BJ (cell line): ENCODE results near the gene COPS2. TPM values are rescaled to one million over a fixed set of nuclear protein-coding genes. Genes with fewer than 3 reads are reported as not detected.

Experiments
- CTCF ChIA-PET: fragments of 350-600 bp; formaldehyde crosslinking; extraction: SDS; loops from one replicate; lab custom pipeline; 2021; ENCODE audit warnings: antibody characterized with exemption, inconsistent platforms; lab: Yijun Ruan, JAX
- POLR2A ChIA-PET: fragments of 300-600 bp; sonication (Branson Sonifier 250); formaldehyde crosslinking; extraction: SDS; loops from one replicate; lab custom pipeline; 2021; ENCODE audit warnings: antibody characterized with exemption; lab: Charles Lee
- DNase-seq: peaks from one replicate; pipeline ENCODE4 v3.0.0-alpha.2; 2011; ENCODE audit warnings: low read depth
- H3K27me3 ChIP-seq: 2 replicates; pipeline ENCODE4 v1.6.0; 2011; ENCODE audit warnings: low read length; ENCODE audit not compliant: control insufficient read depth, insufficient read depth
- H3K36me3 ChIP-seq: 2 replicates; pipeline ENCODE4 v1.5.1; 2011; ENCODE audit warnings: low read length; ENCODE audit not compliant: control insufficient read depth, insufficient read depth
- H3K4me3 ChIP-seq: 2 replicates; pipeline ENCODE4 v1.5.1; 2011; ENCODE audit warnings: low read depth, mild to moderate bottlenecking, control low read depth, low read length
- polyA minus RNA-seq: library from RNA; depleted of rRNA, polyadenylated mRNA; stranded (reverse); fragments of >200 nt; gene quantifications from 2 replicates; pipeline ENCODE4 v1.2.3, GENCODE V29; 2011; rRNA and poly(A)+ RNA removed
- polyA plus RNA-seq: library from polyadenylated mRNA; depleted of rRNA; stranded (reverse); fragments of >200 nt; gene quantifications from 2 replicates; pipeline ENCODE4 v1.2.3, GENCODE V29; 2011; rRNA removed
- TF ChIP-seq, protein P1 (sequence below): IDR thresholded peaks from 2 replicates; pipeline ENCODE4 v1.5.1; 2011; ENCODE audit warnings: low read depth, mild to moderate bottlenecking, control low read depth, inconsistent platforms, low read length, moderate library complexity; ENCODE audit not compliant: insufficient read depth

The COPS2 gene
- polyA plus RNA-seq (26.3 and 71.0 TPM in 2 replicates), polyA minus RNA-seq (15.6 and 17.7 TPM in 2 replicates)

DNA sequence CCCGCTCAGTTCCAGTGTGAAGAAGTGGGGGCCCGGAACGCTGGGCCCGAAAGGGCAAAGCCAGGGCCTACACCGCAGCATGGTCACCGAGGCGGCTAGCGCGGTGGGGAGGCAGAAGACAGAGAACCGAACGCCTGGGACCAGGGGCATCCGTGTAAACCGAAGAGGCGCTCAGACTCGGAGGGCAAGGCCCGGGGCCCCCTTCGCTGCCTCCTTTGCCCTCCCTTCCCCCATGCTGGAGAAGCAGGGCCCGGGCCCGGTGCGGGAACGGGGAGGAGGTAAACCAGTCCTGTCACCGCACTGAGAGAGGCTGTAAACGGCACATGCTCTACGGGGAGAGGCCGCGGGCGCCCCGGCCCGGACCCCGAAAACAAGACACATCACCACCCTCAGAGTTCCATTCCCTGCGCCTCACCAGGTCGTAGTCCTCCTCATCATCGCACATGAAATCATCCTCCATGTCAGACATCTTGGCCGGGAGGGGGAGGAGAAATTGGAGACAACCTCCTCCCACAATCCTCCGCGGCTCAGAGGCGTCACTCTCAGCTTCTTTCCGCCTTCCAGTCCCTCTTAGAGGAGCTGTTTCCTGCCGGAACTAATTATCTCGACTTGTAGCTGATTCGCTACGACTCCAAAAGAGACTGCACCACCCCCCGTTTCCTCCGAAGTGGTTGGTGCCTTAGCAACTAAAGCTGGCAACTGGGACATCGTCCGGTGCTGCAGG lies at the start of gene COPS2:
Gene COPS2 (minus strand): TSS at position 490 of the 724 bp plus-strand sequence. CDS start 21 bp downstream, at position 469.
- peak; percentile 96 for DNase-seq
- POLR2A ChIA-PET: interaction anchor here (0.7 to 1.0 kb wide), 2 partner anchors 82 to 268 kb away, joined by 3 to 4 read pairs; partner anchors contain the start of gene FGF7
- TF ChIP-seq, protein P1, sequence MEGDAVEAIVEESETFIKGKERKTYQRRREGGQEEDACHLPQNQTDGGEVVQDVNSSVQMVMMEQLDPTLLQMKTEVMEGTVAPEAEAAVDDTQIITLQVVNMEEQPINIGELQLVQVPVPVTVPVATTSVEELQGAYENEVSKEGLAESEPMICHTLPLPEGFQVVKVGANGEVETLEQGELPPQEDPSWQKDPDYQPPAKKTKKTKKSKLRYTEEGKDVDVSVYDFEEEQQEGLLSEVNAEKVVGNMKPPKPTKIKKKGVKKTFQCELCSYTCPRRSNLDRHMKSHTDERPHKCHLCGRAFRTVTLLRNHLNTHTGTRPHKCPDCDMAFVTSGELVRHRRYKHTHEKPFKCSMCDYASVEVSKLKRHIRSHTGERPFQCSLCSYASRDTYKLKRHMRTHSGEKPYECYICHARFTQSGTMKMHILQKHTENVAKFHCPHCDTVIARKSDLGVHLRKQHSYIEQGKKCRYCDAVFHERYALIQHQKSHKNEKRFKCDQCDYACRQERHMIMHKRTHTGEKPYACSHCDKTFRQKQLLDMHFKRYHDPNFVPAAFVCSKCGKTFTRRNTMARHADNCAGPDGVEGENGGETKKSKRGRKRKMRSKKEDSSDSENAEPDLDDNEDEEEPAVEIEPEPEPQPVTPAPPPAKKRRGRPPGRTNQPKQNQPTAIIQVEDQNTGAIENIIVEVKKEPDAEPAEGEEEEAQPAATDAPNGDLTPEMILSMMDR: no peak

DNA sequence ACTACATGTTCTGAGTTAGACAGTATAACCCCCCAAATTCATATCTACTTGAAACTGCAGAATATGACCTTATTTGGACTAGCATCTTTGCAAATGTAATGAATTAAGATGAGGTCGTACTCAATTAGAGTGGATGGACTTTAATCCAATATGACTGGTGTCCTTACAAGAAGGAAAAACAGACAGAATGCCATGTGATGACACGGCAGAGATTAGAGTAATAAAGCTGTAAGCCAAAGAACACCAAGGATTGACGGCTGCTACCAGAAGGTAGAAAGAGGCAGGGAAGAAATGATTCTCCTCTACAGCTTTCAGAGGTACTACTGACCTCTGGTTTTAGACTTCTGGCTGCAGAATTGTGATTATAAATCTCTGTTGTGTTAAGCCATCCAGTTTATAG lies 44.9 kb upstream of the COPS2 start:
- no peak overlapping the region for H3K4me3 ChIP-seq
- TF ChIP-seq, protein P1: no peak
- H3K27me3 ChIP-seq: no peaks in the 10 kb centered on the region
- CTCF ChIA-PET: interaction anchor here (0.5 kb wide), 1 partner anchor 55 kb away, joined by 3 read pairs; no protein-coding TSS in a partner anchor
- H3K36me3 ChIP-seq: 0 out of 2 replicates have a peak, but pooled peaks cover 1% of the 10 kb centered on the region
- DNase-seq: no peak
- POLR2A ChIA-PET: no interaction called here

More for the DNA sequence above, at the start of gene COPS2:
- Histone ChIP-seq H3K36me3 (no peaks in the 10 kb centered on the region; the same call in 1 of the 2 replicates), H3K27me3 (no peaks in the 10 kb centered on the region), H3K4me3 (peak within 1 kb of the TSS; percentile 63)
- CTCF ChIA-PET: interaction anchor here (0.6 to 2.0 kb wide), 5 partner anchors 88 to 896 kb away, joined by 3 to 7 read pairs (median 4); partner anchors contain the start of gene FGF7

DNA sequence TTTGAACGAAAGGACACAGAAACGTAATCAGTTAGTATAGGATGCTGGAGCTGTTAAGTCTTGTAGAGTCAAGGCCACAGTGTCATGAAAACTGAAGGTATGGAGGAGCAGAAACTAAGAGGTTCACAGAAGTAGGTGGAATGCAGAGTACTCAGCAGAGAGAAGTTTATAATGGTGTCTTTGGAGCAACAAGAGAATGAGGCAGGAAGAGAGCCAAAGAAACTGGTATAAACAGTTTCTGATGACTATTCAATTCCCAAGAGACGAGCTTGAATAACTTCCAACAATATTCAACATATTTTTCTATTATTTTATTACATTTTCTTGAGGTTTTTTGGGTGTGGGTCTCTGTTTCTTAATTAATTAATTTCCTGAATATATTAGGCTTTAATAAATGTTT lies 44.3 kb upstream of the COPS2 start:
- ChIA-PET CTCF (interaction anchor here (0.7 kb wide), 1 partner anchor 24 kb away, joined by 3 read pairs; no protein-coding TSS in a partner anchor), POLR2A (no interaction called here)
- no peak for DNase-seq
- no peak overlapping the region for H3K4me3 ChIP-seq
- TF ChIP-seq, protein P1: no peak
- no peaks in the 10 kb centered on the region for H3K27me3 ChIP-seq
- 0 out of 2 replicates have a peak, but pooled peaks cover 1% of the 10 kb centered on the region for H3K36me3 ChIP-seq

DNA sequence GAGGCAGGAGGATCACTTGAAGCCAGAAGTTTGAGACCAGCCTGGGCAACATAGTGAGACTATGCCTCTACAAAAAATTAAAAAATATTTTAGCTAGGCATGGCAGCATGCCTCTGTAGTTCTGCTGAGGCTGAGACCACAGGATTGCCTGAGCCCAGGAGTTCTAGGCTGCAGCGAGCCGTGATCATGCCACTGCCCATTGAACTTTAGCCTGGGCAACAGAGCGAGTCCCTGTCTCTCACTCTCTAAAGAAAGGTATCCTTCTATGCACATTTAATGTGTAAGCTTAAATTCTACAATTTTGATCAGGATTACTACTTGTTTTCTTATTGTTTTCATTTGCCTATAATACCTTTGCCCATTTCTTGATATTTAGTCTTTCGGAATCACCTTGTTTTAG lies 41.5 kb upstream of the COPS2 start:
- no peak for DNase-seq
- Histone ChIP-seq H3K36me3 (no peaks in the 10 kb centered on the region), H3K4me3 (no peak overlapping the region), H3K27me3 (no peaks in the 10 kb centered on the region)
- ChIA-PET CTCF (no interaction called here), POLR2A (no interaction called here)
- TF ChIP-seq, protein P1: no peak

DNA sequence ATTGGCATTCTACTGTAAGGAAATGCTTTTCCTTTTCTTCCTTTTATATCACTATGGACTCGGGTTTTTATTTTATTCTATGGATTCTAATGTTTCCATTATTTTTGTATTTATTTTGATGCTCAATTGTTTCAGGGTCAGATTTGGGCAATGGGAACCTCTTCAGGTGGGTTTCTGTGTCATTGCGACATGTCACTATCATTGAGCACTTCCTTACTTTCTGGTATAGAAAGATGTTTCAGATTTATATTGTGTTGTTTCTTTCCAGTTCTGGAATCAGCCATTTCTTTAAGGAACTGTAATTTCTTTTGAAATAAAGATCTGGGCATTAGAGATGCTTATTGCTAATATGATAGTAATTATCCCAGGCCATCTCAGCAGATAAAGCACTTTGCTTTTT lies 36.5 kb upstream of the COPS2 start:
- POLR2A ChIA-PET: no interaction called here
- no peak overlapping the region for H3K4me3 ChIP-seq

More for the DNA sequence above, 36.5 kb upstream of the COPS2 start:
- Histone ChIP-seq H3K36me3 (no peaks in the 10 kb centered on the region), H3K27me3 (no peaks in the 10 kb centered on the region)
- TF ChIP-seq, protein P1: no peak
- CTCF ChIA-PET: no interaction called here
- no peak for DNase-seq
